Stimulated activated CD8-positive, alpha-beta memory T cell treated with anti-CD3 and anti-CD28 coated beads, Interleukin-7, amount 100 ng/mL, for 1 hour (primary cell): ENCODE results near the gene PHF19.

Experiments
- DNase-seq, 2 donors: peaks; one replicate each; pipeline ENCODE4 v3.0.0-alpha.2; 2020; ENCODE audit warnings: low read depth in 2 of 2

PHF19 gene

GRCh38 chr9:120891884-120892747, 15.1 kb upstream of the PHF19 start:
- no peak for DNase-seq

- DNase-seq: no peak
These were observed 14.4 kb upstream of the PHF19 start for GRCh38 chr9:120891245-120891883.

GRCh38 chr9:120890320-120891244, 13.6 kb upstream of the PHF19 start:
- no peak for DNase-seq

GRCh38 chr9:120889606-120890271, 12.8 kb upstream of the PHF19 start:
- DNase-seq: no peak

GRCh38 chr9:120888626-120889025, 11.6 kb upstream of the PHF19 start:
- DNase-seq: no peak

- no peak for DNase-seq
These were observed 9.5 kb upstream of the PHF19 start for GRCh38 chr9:120886490-120886967.

GRCh38 chr9:120885958-120886357, 9.0 kb upstream of the PHF19 start:
- DNase-seq: no peak

- DNase-seq: no peak
These were observed 8.5 kb upstream of the PHF19 start for GRCh38 chr9:120885457-120885856.

GRCh38 chr9:120883608-120883996, 6.6 kb upstream of the PHF19 start:
- DNase-seq: no peak

GRCh38 chr9:120882935-120883607, 6.1 kb upstream of the PHF19 start:
- no peak for DNase-seq

- no peak for DNase-seq
These were observed 2.5 kb upstream of the PHF19 start for GRCh38 chr9:120879446-120879845.

- no peak for DNase-seq
These were observed 1.5 kb upstream of the PHF19 start for GRCh38 chr9:120878188-120879130.

- DNase-seq: no peak
These were observed 467 bp upstream of the PHF19 start for GRCh38 chr9:120877276-120878034.

GRCh38 chr9:120875954-120876841, 790 bp downstream of the PHF19 start:
- peak; percentile 54 to 63 for DNase-seq

GRCh38 chr9:120875643-120875953, 1.4 kb downstream of the PHF19 start:
- no peak for DNase-seq

- no peak for DNase-seq
These were observed 1.8 kb downstream of the PHF19 start for GRCh38 chr9:120875195-120875565.

- no peak for DNase-seq
These were observed 2.5 kb downstream of the PHF19 start for GRCh38 chr9:120874226-120875194.
